ENCODE data around the gene PRKN.
"Not testable (repeated sequence)": the region's sequence is repeated elsewhere in the genome, so short reads cannot be mapped to it uniquely, and the experiment has no call there.

Gene PRKN

GRCh38 chr6:162416307-162416706 is 311.3 kb downstream of the PRKN start:
- Mint-ChIP-seq H3K9me3 (no peaks in the 10 kb centered on the region), H3K36me3 (ENCODE audit: low read depth) (no peaks in the 10 kb centered on the region), H3K27ac (no peak overlapping the region), H3K4me3 (no peak overlapping the region), H3K4me1 (ENCODE audit: low read depth) (no peaks in the 10 kb centered on the region), H3K27me3 (no peaks in the 10 kb centered on the region)
- DNase-seq = no peak

- Mint-ChIP-seq H3K4me1 (ENCODE audit: low read depth) (no peaks in the 10 kb centered on the region), H3K9me3 (no peaks in the 10 kb centered on the region), H3K27ac (no peak overlapping the region), H3K4me3 (no peak overlapping the region), H3K27me3 (no peaks in the 10 kb centered on the region), H3K36me3 (ENCODE audit: low read depth) (no peaks in the 10 kb centered on the region)
- DNase-seq = no peak
Measured at GRCh38 chr6:162409741-162410691, 317.6 kb downstream of the PRKN start.

- H3K36me3 Mint-ChIP-seq (ENCODE audit: low read depth) = no peaks in the 10 kb centered on the region
- DNase-seq = no peak
- H3K4me3 Mint-ChIP-seq = no peak overlapping the region
- no peak overlapping the region for H3K27ac Mint-ChIP-seq
- no peaks in the 10 kb centered on the region for H3K4me1 Mint-ChIP-seq (ENCODE audit: low read depth)
- no peaks in the 10 kb centered on the region for H3K9me3 Mint-ChIP-seq
- H3K27me3 Mint-ChIP-seq = no peaks in the 10 kb centered on the region
Measured at GRCh38 chr6:162408826-162409535, 318.6 kb downstream of the PRKN start.

- Mint-ChIP-seq H3K9me3 (peaks cover 2% of the 10 kb centered on the region), H3K4me3 (no peak overlapping the region), H3K27ac (no peak overlapping the region), H3K36me3 (ENCODE audit: low read depth) (no peaks in the 10 kb centered on the region), H3K27me3 (no peaks in the 10 kb centered on the region), H3K4me1 (ENCODE audit: low read depth) (no peaks in the 10 kb centered on the region)
- DNase-seq = no peak
Measured at GRCh38 chr6:162404951-162405350, 322.6 kb downstream of the PRKN start.

GRCh38 chr6:162403031-162403430 is 324.5 kb downstream of the PRKN start:
- Mint-ChIP-seq H3K9me3 (peaks cover 3% of the 10 kb centered on the region), H3K27ac (no peak overlapping the region), H3K36me3 (ENCODE audit: low read depth) (no peaks in the 10 kb centered on the region), H3K4me1 (ENCODE audit: low read depth) (no peaks in the 10 kb centered on the region), H3K4me3 (no peak overlapping the region), H3K27me3 (no peaks in the 10 kb centered on the region)
- no peak for DNase-seq

- Mint-ChIP-seq H3K4me3 (no peak overlapping the region), H3K4me1 (ENCODE audit: low read depth) (no peaks in the 10 kb centered on the region), H3K27ac (no peak overlapping the region), H3K27me3 (no peaks in the 10 kb centered on the region), H3K36me3 (ENCODE audit: low read depth) (no peaks in the 10 kb centered on the region), H3K9me3 (peaks cover 2% of the 10 kb centered on the region)
- no peak for DNase-seq
Measured at GRCh38 chr6:162395181-162395580, 332.4 kb downstream of the PRKN start.

- not testable (repeated sequence) for H3K27ac Mint-ChIP-seq; H3K4me1 Mint-ChIP-seq (ENCODE audit: low read depth); H3K36me3 Mint-ChIP-seq (ENCODE audit: low read depth); DNase-seq; H3K9me3 Mint-ChIP-seq; H3K4me3 Mint-ChIP-seq; H3K27me3 Mint-ChIP-seq
Measured at GRCh38 chr6:162390961-162391811, 336.4 kb downstream of the PRKN start.

- Mint-ChIP-seq H3K4me1 (ENCODE audit: low read depth) (no peaks in the 10 kb centered on the region), H3K4me3 (no peak overlapping the region), H3K27me3 (no peaks in the 10 kb centered on the region), H3K36me3 (ENCODE audit: low read depth) (no peaks in the 10 kb centered on the region), H3K27ac (no peak overlapping the region), H3K9me3 (no peaks in the 10 kb centered on the region)
- DNase-seq = no peak
Measured at GRCh38 chr6:162389343-162390085, 338.1 kb downstream of the PRKN start.

GRCh38 chr6:162388383-162388777 is 339.2 kb downstream of the PRKN start:
- Mint-ChIP-seq H3K27ac (no peak overlapping the region), H3K36me3 (ENCODE audit: low read depth) (no peaks in the 10 kb centered on the region), H3K9me3 (no peaks in the 10 kb centered on the region), H3K27me3 (no peaks in the 10 kb centered on the region), H3K4me3 (no peak overlapping the region), H3K4me1 (ENCODE audit: low read depth) (no peaks in the 10 kb centered on the region)
- DNase-seq = no peak

GRCh38 chr6:162387718-162388382 is 339.7 kb downstream of the PRKN start:
- H3K36me3 Mint-ChIP-seq (ENCODE audit: low read depth) = no peaks in the 10 kb centered on the region
- H3K27me3 Mint-ChIP-seq = no peaks in the 10 kb centered on the region
- no peaks in the 10 kb centered on the region for H3K4me1 Mint-ChIP-seq (ENCODE audit: low read depth)
- DNase-seq = no peak
- no peak overlapping the region for H3K27ac Mint-ChIP-seq
- H3K4me3 Mint-ChIP-seq = no peak overlapping the region
- no peaks in the 10 kb centered on the region for H3K9me3 Mint-ChIP-seq

GRCh38 chr6:162385980-162386379 is 341.6 kb downstream of the PRKN start:
- Mint-ChIP-seq H3K36me3 (ENCODE audit: low read depth) (no peaks in the 10 kb centered on the region), H3K4me1 (ENCODE audit: low read depth) (no peaks in the 10 kb centered on the region), H3K4me3 (no peak overlapping the region), H3K9me3 (no peaks in the 10 kb centered on the region), H3K27me3 (no peaks in the 10 kb centered on the region), H3K27ac (no peak overlapping the region)
- DNase-seq = no peak

- no peak for DNase-seq
- Mint-ChIP-seq H3K4me1 (ENCODE audit: low read depth) (no peaks in the 10 kb centered on the region), H3K27me3 (no peaks in the 10 kb centered on the region), H3K4me3 (no peak overlapping the region), H3K27ac (no peak overlapping the region), H3K9me3 (no peaks in the 10 kb centered on the region), H3K36me3 (ENCODE audit: low read depth) (no peaks in the 10 kb centered on the region)
Measured at GRCh38 chr6:162379757-162380409, 347.7 kb downstream of the PRKN start.

GRCh38 chr6:162377735-162378134 is 349.8 kb downstream of the PRKN start:
- Mint-ChIP-seq H3K9me3 (no peaks in the 10 kb centered on the region), H3K4me1 (ENCODE audit: low read depth) (no peaks in the 10 kb centered on the region), H3K27ac (no peak overlapping the region), H3K4me3 (no peak overlapping the region), H3K27me3 (no peaks in the 10 kb centered on the region), H3K36me3 (ENCODE audit: low read depth) (no peaks in the 10 kb centered on the region)
- DNase-seq = no peak
